Endothelial cell of umbilical vein (primary cell): ENCODE data around the gene ZC3H6. TPM values are rescaled to one million over a fixed set of nuclear protein-coding genes. Genes with fewer than 3 reads are reported as not detected.

Experiments
- BruUV-seq: library from RNA; stranded (reverse); fragments of 400-500 nt; replicated peaks from 2 replicates; lab custom pipeline; 2021; lab: Mats Ljungman, UMichigan
- CTCF ChIA-PET: fragments of 300-600, 350-600 bp; sonication (Branson Sonifier 250); formaldehyde crosslinking; loops from one replicate; lab custom pipeline; 2021; ENCODE audit warnings: antibody characterized with exemption, inconsistent platforms; lab: Charles Lee
- POLR2A ChIA-PET: fragments of 300-600, 350-600 bp; sonication (Branson Sonifier 250); formaldehyde crosslinking; loops from one replicate; lab custom pipeline; 2021; ENCODE audit warnings: antibody characterized with exemption, inconsistent platforms; lab: Charles Lee
- DNase-seq: peaks from one replicate; pipeline ENCODE4 v3.0.0-alpha.2; 2011; ENCODE audit warnings: low read depth, low spot score
- FAIRE-seq: peaks from 2 replicates; lab custom pipeline; 2011; peaks lifted over from hg19 to GRCh38; lab: Jason Lieb, UNC
- H2AFZ ChIP-seq: 2 replicates; pipeline ENCODE4 v1.6.0; 2012; ENCODE audit warnings: low read depth, low read length, control low read depth, inconsistent platforms
- H3K27ac ChIP-seq: 2 replicates; pipeline ENCODE4 v1.5.1; 2011; ENCODE audit warnings: low read depth, mild to moderate bottlenecking, control low read depth, low read length, moderate library complexity; ENCODE audit not compliant: insufficient read depth
- H3K27me3 ChIP-seq, 2 experiments: 2 replicates each; pipeline versions ENCODE4 v1.6.0 to v1.6.1; 2011; ENCODE audit warnings: low read length in 2 of 2, mixed read lengths in 1 of 2; ENCODE audit not compliant: control insufficient read depth in 2 of 2, insufficient read depth in 2 of 2
- H3K36me3 ChIP-seq, 2 experiments: 2 replicates in 1 of 2; 3 replicates in 1 of 2; pipeline ENCODE4 v1.5.1; 2011; ENCODE audit warnings: low read length in 2 of 2, mild to moderate bottlenecking in 1 of 2, moderate library complexity in 1 of 2; ENCODE audit not compliant: control insufficient read depth in 2 of 2, insufficient read depth in 2 of 2; ENCODE audit errors: extremely low read depth in 1 of 2
- H3K4me1 ChIP-seq: 3 replicates; pipeline ENCODE4 v1.5.1; 2011; ENCODE audit warnings: mild to moderate bottlenecking, low read length; ENCODE audit not compliant: control insufficient read depth, insufficient read depth; ENCODE audit errors: extremely low read depth
- H3K4me2 ChIP-seq: 2 replicates; pipeline ENCODE4 v1.6.1; 2011; ENCODE audit warnings: low read length, control low read depth, mixed read lengths; ENCODE audit not compliant: insufficient read depth
- H3K4me3 ChIP-seq, 3 experiments: fragments of 200-600 bp in 1 of 3; sonication (generic), shearing (Covaris generic) in 1 of 3; replicated peaks in 1 of 3; 2 replicates each; pipeline ENCODE4 v1.5.1; 2011 to 2016; ENCODE audit warnings: control low read depth in 3 of 3, low read length in 3 of 3, mild to moderate bottlenecking in 2 of 3, inconsistent platforms in 1 of 3, low read depth in 1 of 3, moderate library complexity in 1 of 3; ENCODE audit not compliant: insufficient read depth in 1 of 3
- H3K79me2 ChIP-seq: 2 replicates; pipeline ENCODE4 v1.6.0; 2012; ENCODE audit warnings: low read length, inconsistent platforms; ENCODE audit not compliant: control insufficient read depth, insufficient read depth
- H3K9ac ChIP-seq: replicated peaks from 2 replicates; pipeline ENCODE3; 2011; ENCODE audit warnings: low read length, control low read depth; ENCODE audit not compliant: insufficient read depth; ENCODE audit errors: extremely low read depth
- H3K9me1 ChIP-seq: replicated peaks from 3 replicates; pipeline ENCODE4 v1.6.0; 2011; ENCODE audit warnings: mild to moderate bottlenecking, low read length; ENCODE audit not compliant: control insufficient read depth, insufficient read depth; ENCODE audit errors: extremely low read depth
- H3K9me3 ChIP-seq: replicated peaks from 2 replicates; pipeline ENCODE4 v1.5.1; 2012; ENCODE audit warnings: low read length, inconsistent platforms; ENCODE audit not compliant: control insufficient read depth, insufficient read depth
- H4K20me1 ChIP-seq: replicated peaks from 2 replicates; pipeline ENCODE3; 2011; ENCODE audit warnings: mild to moderate bottlenecking, low read length; ENCODE audit not compliant: control insufficient read depth, insufficient read depth; ENCODE audit errors: extremely low read depth
- EZH2 ChIP-seq: IDR thresholded peaks from 2 replicates; pipeline ENCODE4 v1.6.1; 2012; ENCODE audit warnings: borderline replicate concordance, low read depth, mild to moderate bottlenecking, moderate library complexity, low read length, inconsistent platforms; ENCODE audit not compliant: severe bottlenecking
- FOS ChIP-seq: IDR thresholded peaks from 2 replicates; pipeline ENCODE4 v1.6.1; 2011; ENCODE audit warnings: mild to moderate bottlenecking, low read length, moderate library complexity, borderline replicate concordance; ENCODE audit not compliant: insufficient read depth
- GATA2 ChIP-seq: IDR thresholded peaks from 2 replicates; pipeline ENCODE4 v1.7.0; 2011; ENCODE audit warnings: low read depth, mild to moderate bottlenecking, moderate library complexity, mixed read lengths, low read length; ENCODE audit not compliant: insufficient read length, insufficient read depth
- JUN ChIP-seq: IDR thresholded peaks from 2 replicates; pipeline ENCODE4 v1.6.1; 2011; ENCODE audit warnings: borderline replicate concordance, low read depth; ENCODE audit not compliant: insufficient read length, insufficient read depth
- MYC ChIP-seq: IDR thresholded peaks from one replicate; pipeline ENCODE4 v1.6.1; 2011; ENCODE audit warnings: mild to moderate bottlenecking, low read depth, low read length
- POLR2A ChIP-seq: IDR thresholded peaks from 2 replicates; pipeline ENCODE4 v1.6.1; 2012; ENCODE audit warnings: low read depth, mild to moderate bottlenecking, control low read depth, low read length
- POLR2AphosphoS5 ChIP-seq: IDR thresholded peaks from 2 replicates; pipeline ENCODE4 v1.6.1; 2012; ENCODE audit warnings: low read depth, mild to moderate bottlenecking, control low read depth, low read length, moderate library complexity; ENCODE audit not compliant: insufficient read depth
- dilution Hi-C: fragments of 300-500 bp; cut with MboI; formaldehyde crosslinking; loops from one replicate; pipeline ENCODE4 v1.15.0; 2019; ENCODE audit warnings: low sequenced_read_pairs; ENCODE audit not compliant: extremely low pct_ligation_motif_present
- intact Hi-C: fragments of 100-400 bp; cut with micrococcal nuclease; formaldehyde crosslinking; loops from one replicate; pipeline ENCODE4 v1.10.0; 2022
- polyA plus RNA-seq, 4 experiments: library from polyadenylated mRNA; depleted of rRNA in 3 of 4; stranded (reverse) in 3 of 4; unstranded in 1 of 4; fragments of >200 nt; gene quantifications; 2 replicates each; pipeline versions ENCODE4 v1.2.1 to v1.2.3, GENCODE V29; 2011 to 2012; ENCODE audit warnings: missing spikeins in 1 of 4
- total RNA-seq: library from RNA; stranded (reverse); gene quantifications from 2 replicates; pipeline ENCODE4 v1.2.3, GENCODE V29; 2021
- TF ChIP-seq, protein P1 (sequence below): IDR thresholded peaks from 2 replicates; pipeline ENCODE4 v1.6.1; 2011; ENCODE audit not compliant: insufficient read depth, insufficient read length
- TF ChIP-seq, protein P2 (sequence below), 2 donors: IDR thresholded peaks; 1 replicate in 1 of 2; 2 replicates in 1 of 2; pipeline ENCODE4 v1.5.1; 2011; ENCODE audit warnings: low read length in 2 of 2, mild to moderate bottlenecking in 2 of 2, moderate library complexity in 2 of 2, control low read depth in 1 of 2, inconsistent platforms in 1 of 2, low read depth in 1 of 2; ENCODE audit not compliant: insufficient read depth in 1 of 2; ENCODE audit errors: extremely low read depth in 1 of 2

Gene ZC3H6
- total and polyA plus RNA-seq, 2 donors (not counting 3 experiments of a cell fraction or from before 2014, with no cell fraction given) = 0.46 to 3.0 TPM

DNA sequence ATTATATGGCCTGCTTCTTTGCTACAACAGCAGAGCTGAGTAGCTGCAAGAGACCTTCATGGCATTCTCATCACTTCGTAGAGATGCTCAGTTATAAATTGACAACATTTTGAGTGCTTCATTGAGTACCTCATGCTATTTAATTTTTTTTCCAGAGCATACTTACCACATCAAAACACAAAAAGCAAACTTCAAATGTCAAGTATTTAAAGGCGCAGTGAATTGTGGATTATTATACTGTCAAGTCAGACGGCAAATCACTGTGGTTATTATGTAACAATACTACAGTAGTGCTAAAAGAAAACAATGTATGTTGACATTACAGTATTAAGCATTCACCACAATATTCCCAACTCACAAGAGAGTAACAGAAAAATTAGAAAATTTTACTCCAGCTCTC lies 33.0 kb upstream of the ZC3H6 start:
- H3K9me1 ChIP-seq = no peaks in the 10 kb centered on the region
- intact Hi-C loops (no loop called here), dilution Hi-C loops (no loop called here)
- DNase-seq (no peak), FAIRE-seq (peak; percentile 15)
- no peaks in the 10 kb centered on the region for H4K20me1 ChIP-seq
- no peaks in the 10 kb centered on the region for H3K27me3 ChIP-seq
- H3K4me3 ChIP-seq = no peak overlapping the region
- POLR2A ChIA-PET = no interaction called here
- H3K4me1 ChIP-seq = no peaks in the 10 kb centered on the region
- H3K9ac ChIP-seq = no peak overlapping the region
- H3K36me3 ChIP-seq = peaks cover 0 to 2% of the 10 kb centered on the region in 2 experiments
- no peak for TF ChIP-seq FOS
- TF ChIP-seq JUN = no peak
- TF ChIP-seq, protein P1, sequence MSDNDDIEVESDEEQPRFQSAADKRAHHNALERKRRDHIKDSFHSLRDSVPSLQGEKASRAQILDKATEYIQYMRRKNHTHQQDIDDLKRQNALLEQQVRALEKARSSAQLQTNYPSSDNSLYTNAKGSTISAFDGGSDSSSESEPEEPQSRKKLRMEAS = no peak
- TF ChIP-seq GATA2 = no peak
- no peak for TF ChIP-seq EZH2
- no peak for TF ChIP-seq POLR2A
- TF ChIP-seq, protein P2, sequence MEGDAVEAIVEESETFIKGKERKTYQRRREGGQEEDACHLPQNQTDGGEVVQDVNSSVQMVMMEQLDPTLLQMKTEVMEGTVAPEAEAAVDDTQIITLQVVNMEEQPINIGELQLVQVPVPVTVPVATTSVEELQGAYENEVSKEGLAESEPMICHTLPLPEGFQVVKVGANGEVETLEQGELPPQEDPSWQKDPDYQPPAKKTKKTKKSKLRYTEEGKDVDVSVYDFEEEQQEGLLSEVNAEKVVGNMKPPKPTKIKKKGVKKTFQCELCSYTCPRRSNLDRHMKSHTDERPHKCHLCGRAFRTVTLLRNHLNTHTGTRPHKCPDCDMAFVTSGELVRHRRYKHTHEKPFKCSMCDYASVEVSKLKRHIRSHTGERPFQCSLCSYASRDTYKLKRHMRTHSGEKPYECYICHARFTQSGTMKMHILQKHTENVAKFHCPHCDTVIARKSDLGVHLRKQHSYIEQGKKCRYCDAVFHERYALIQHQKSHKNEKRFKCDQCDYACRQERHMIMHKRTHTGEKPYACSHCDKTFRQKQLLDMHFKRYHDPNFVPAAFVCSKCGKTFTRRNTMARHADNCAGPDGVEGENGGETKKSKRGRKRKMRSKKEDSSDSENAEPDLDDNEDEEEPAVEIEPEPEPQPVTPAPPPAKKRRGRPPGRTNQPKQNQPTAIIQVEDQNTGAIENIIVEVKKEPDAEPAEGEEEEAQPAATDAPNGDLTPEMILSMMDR (IDR thresholded peaks at IDR 0.05; ENCODE audit: extremely low read depth in 1 of 2, insufficient read depth in 1 of 2, low read depth in 1 of 2, low read length in 2 of 2) = no peak
- TF ChIP-seq POLR2AphosphoS5 = no peak
- TF ChIP-seq MYC = no peak
- H3K79me2 ChIP-seq = no peaks in the 10 kb centered on the region
- no peak overlapping the region for H3K27ac ChIP-seq
- CTCF ChIA-PET = interaction anchor here (1.3 to 1.4 kb wide), 2 partner anchors 17 to 121 kb away, joined by 3 read pairs; no protein-coding TSS in a partner anchor
- H3K9me3 ChIP-seq = no peaks in the 10 kb centered on the region
- no peak overlapping the region for H3K4me2 ChIP-seq
- no peak overlapping the region for H2AFZ ChIP-seq
- no TSS peak for BruUV-seq
